ENCODE results near the gene EVI5L.

DNA sequence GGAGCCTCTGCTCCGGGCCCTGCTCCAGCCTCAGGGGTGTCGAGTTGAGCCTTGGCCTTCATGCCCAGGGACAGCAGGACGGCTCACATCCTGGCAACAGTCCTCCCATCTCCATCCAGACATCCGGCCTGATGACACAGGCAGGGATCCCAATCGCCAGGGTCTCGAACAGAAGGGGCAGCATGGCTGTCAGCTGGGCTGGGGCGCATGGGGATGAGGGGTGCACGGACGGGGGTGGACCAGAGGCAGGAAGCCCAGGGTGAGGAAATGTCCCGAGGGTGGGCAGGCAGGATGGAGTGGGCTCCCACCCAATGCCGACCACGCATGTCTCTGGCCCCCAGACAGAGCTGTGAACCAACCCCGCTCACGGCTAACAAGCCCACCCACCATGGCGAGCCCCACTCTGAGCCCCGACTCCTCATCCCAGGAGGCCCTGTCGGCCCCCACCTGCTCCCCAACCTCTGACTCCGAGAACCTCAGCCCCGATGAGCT is 16.2 kb downstream of the EVI5L start:
- TF ChIP-seq, protein P1, sequence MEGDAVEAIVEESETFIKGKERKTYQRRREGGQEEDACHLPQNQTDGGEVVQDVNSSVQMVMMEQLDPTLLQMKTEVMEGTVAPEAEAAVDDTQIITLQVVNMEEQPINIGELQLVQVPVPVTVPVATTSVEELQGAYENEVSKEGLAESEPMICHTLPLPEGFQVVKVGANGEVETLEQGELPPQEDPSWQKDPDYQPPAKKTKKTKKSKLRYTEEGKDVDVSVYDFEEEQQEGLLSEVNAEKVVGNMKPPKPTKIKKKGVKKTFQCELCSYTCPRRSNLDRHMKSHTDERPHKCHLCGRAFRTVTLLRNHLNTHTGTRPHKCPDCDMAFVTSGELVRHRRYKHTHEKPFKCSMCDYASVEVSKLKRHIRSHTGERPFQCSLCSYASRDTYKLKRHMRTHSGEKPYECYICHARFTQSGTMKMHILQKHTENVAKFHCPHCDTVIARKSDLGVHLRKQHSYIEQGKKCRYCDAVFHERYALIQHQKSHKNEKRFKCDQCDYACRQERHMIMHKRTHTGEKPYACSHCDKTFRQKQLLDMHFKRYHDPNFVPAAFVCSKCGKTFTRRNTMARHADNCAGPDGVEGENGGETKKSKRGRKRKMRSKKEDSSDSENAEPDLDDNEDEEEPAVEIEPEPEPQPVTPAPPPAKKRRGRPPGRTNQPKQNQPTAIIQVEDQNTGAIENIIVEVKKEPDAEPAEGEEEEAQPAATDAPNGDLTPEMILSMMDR (conservative IDR thresholded peaks at IDR 0.05; ENCODE audit: low read depth, low read length): no peak
- TF ChIP-seq EZH2 (IDR thresholded peaks at IDR 0.05; ENCODE audit: low read length, unreplicated experiment) (no peak), EZH2phosphoT487 (IDR thresholded peaks at IDR 0.05; ENCODE audit: borderline replicate concordance, low read length) (no peak)
